Thoracic aorta (tissue), 2 donors: ENCODE measurements around the gene NPIPB12. TPM values are rescaled to one million over a fixed set of nuclear protein-coding genes. Genes with fewer than 3 reads are reported as not detected.
"Not testable (repeated sequence)": the region's sequence is repeated elsewhere in the genome, so short reads cannot be mapped to it uniquely, and the experiment has no call there.

Source experiments
- ATAC-seq: fragments of 150-250 bp; one replicate; pipeline ENCODE4 v1.8.0; 2017; ENCODE audit warnings: low read depth; ENCODE audit not compliant: insufficient number of reproducible peaks, low FRiP score
- DNase-seq: peaks from one replicate; pipeline ENCODE4 v3.0.0-alpha.2; 2020; ENCODE audit warnings: low spot score
- H3K27ac ChIP-seq, 2 donors: fragments of 200-600 bp; sonication (generic); 1 replicate in 1 of 2; 2 replicates in 1 of 2; pipeline ENCODE4 v1.5.1; 2016; ENCODE audit warnings: mild to moderate bottlenecking in 2 of 2, moderate library complexity in 2 of 2
- H3K27me3 ChIP-seq: fragments of 200-600 bp; sonication (generic); replicated peaks from 2 replicates; pipeline ENCODE4 v1.6.0; 2016; ENCODE audit warnings: mild to moderate bottlenecking; ENCODE audit not compliant: insufficient read depth
- H3K36me3 ChIP-seq: fragments of 200-600 bp; sonication (generic); one replicate; pipeline ENCODE4 v1.5.1; 2016
- H3K4me1 ChIP-seq, 2 donors: fragments of 200-600 bp; sonication (generic); 1 replicate in 1 of 2; 2 replicates in 1 of 2; pipeline versions ENCODE4 v1.5.1 to v1.6.0; 2016; ENCODE audit warnings: low read depth in 2 of 2, mild to moderate bottlenecking in 1 of 2; ENCODE audit not compliant: control insufficient read depth in 1 of 2
- H3K4me3 ChIP-seq: fragments of 200-600 bp; sonication (generic); 2 replicates; pipeline ENCODE4 v1.5.1; 2016; ENCODE audit warnings: mild to moderate bottlenecking
- H3K9me3 ChIP-seq: fragments of 200-600 bp; sonication (generic); 2 replicates; pipeline ENCODE4 v1.5.1; 2016
- total RNA-seq, 2 donors: library from RNA; depleted of rRNA; stranded (reverse); fragments of >200 nt; gene quantifications; one replicate each; pipeline versions ENCODE4 v1.1.0 to v1.2.3, GENCODE V29; 2016

The NPIPB12 gene
- 100 to 1,000 TPM in 1 of 2 donors, 10 to 100 TPM in 1; 23.6 to 162 TPM for total RNA-seq

- not testable (repeated sequence) for DNase-seq, H3K27me3 ChIP-seq, H3K4me3 ChIP-seq, ATAC-seq, H3K4me1 ChIP-seq, H3K9me3 ChIP-seq, H3K36me3 ChIP-seq, H3K27ac ChIP-seq
Observed at GRCh38 chr16:29506308-29506707, at the start of gene NPIPB12. TSS of gene NPIPB12 (minus strand) at chr16:29506408.

- not testable (repeated sequence) for H3K9me3 ChIP-seq, H3K4me1 ChIP-seq, DNase-seq, ATAC-seq, H3K27me3 ChIP-seq, H3K4me3 ChIP-seq, H3K36me3 ChIP-seq, H3K27ac ChIP-seq
Observed at GRCh38 chr16:29521520-29521919, 15.3 kb upstream of the NPIPB12 start.

- ATAC-seq, H3K36me3 ChIP-seq, H3K4me3 ChIP-seq, H3K4me1 ChIP-seq, H3K9me3 ChIP-seq, H3K27me3 ChIP-seq, H3K27ac ChIP-seq, DNase-seq: not testable (repeated sequence)
Observed at GRCh38 chr16:29482276-29482675, 23.9 kb downstream of the NPIPB12 start.

GRCh38 chr16:29472065-29472464 lies 34.1 kb downstream of the NPIPB12 start:
- H3K27ac ChIP-seq, H3K36me3 ChIP-seq, DNase-seq, ATAC-seq, H3K9me3 ChIP-seq, H3K4me1 ChIP-seq, H3K27me3 ChIP-seq, H3K4me3 ChIP-seq: not testable (repeated sequence)

- DNase-seq (peak; percentile 4), ATAC-seq (peak; percentile 52)
- Histone ChIP-seq H3K27ac (peak overlapping the region in 1 of 2 donors; percentile 19), H3K4me3 (peak overlapping the region; percentile 47)
- not testable (repeated sequence) for H3K27me3 ChIP-seq, H3K36me3 ChIP-seq, H3K4me1 ChIP-seq, H3K9me3 ChIP-seq
Observed at GRCh38 chr16:29469660-29470059, 36.5 kb downstream of the NPIPB12 start.

- not testable (repeated sequence) for ATAC-seq, H3K36me3 ChIP-seq, H3K4me1 ChIP-seq, H3K4me3 ChIP-seq, H3K27me3 ChIP-seq, DNase-seq, H3K9me3 ChIP-seq, H3K27ac ChIP-seq
Observed at GRCh38 chr16:29467654-29468366, 38.4 kb downstream of the NPIPB12 start.

GRCh38 chr16:29466904-29467303 lies 39.3 kb downstream of the NPIPB12 start:
- not testable (repeated sequence) for H3K27me3 ChIP-seq, H3K9me3 ChIP-seq, H3K27ac ChIP-seq, H3K4me1 ChIP-seq, ATAC-seq, H3K36me3 ChIP-seq, H3K4me3 ChIP-seq, DNase-seq

GRCh38 chr16:29465985-29466824 lies 40.0 kb downstream of the NPIPB12 start:
- not testable (repeated sequence) for H3K9me3 ChIP-seq, H3K4me1 ChIP-seq, DNase-seq, H3K36me3 ChIP-seq, H3K4me3 ChIP-seq, H3K27ac ChIP-seq, H3K27me3 ChIP-seq
- ATAC-seq = peak; percentile 9

GRCh38 chr16:29460647-29461030 lies 45.6 kb downstream of the NPIPB12 start:
- not testable (repeated sequence) for H3K4me1 ChIP-seq, H3K9me3 ChIP-seq, H3K36me3 ChIP-seq, H3K4me3 ChIP-seq, H3K27ac ChIP-seq, H3K27me3 ChIP-seq, ATAC-seq, DNase-seq

GRCh38 chr16:29459706-29460646 lies 46.2 kb downstream of the NPIPB12 start, which contains the start of gene SULT1A4:
TSS of gene SULT1A4 (plus strand) at chr16:29459913. CDS start at chr16:29461386, 1,473 bp downstream.
- not testable (repeated sequence) for H3K36me3 ChIP-seq, ATAC-seq, H3K4me1 ChIP-seq, H3K27ac ChIP-seq, H3K9me3 ChIP-seq, DNase-seq, H3K27me3 ChIP-seq, H3K4me3 ChIP-seq

GRCh38 chr16:29457660-29458059 lies 48.5 kb downstream of the NPIPB12 start:
- H3K27ac ChIP-seq, H3K4me1 ChIP-seq, DNase-seq, ATAC-seq, H3K4me3 ChIP-seq, H3K36me3 ChIP-seq, H3K27me3 ChIP-seq, H3K9me3 ChIP-seq: not testable (repeated sequence)

GRCh38 chr16:29454828-29455227 lies 51.4 kb downstream of the NPIPB12 start:
- DNase-seq = not testable (repeated sequence)

More at GRCh38 chr16:29454828-29455227, 51.4 kb downstream of the NPIPB12 start:
- not testable (repeated sequence) for H3K9me3 ChIP-seq, H3K36me3 ChIP-seq, H3K4me1 ChIP-seq, H3K4me3 ChIP-seq, H3K27ac ChIP-seq, H3K27me3 ChIP-seq
- peak; percentile 47 for ATAC-seq
